ENCODE results near the gene SMIM31.

The SMIM31 gene

DNA sequence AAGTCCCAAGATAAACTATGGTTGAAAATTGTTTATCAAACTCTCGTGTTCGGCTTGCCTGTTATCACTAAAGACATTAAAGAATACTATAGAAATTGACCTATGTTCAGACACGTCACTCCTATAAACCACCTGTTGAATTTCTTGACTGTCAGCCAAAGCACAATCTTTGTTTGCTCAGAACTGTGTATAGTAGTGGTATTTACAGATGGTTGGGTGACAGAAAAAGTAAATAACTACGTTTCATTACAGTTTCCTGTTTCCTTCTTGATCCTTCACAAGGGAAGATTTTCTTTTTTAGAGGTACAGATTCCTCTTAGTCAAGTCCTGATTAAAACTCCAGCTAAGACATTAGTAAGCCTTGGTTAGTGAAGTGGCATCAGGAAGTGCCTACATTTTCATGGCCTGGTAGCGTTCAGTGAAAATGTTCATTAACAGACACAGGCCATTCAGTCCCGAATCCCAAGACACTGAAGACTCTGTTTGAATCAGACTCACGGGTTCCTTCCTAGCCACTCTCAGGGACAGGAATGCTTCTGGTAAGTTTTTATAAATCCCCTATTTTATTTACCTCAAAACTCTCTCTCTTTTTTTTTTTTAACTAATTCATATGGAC, at the start of gene SMIM31:
Gene SMIM31 (plus strand): TSS at position 259 of the 616 bp plus-strand sequence. CDS start 16,313 bp downstream, outside the sequence.
- no peak for DNase-seq

DNA sequence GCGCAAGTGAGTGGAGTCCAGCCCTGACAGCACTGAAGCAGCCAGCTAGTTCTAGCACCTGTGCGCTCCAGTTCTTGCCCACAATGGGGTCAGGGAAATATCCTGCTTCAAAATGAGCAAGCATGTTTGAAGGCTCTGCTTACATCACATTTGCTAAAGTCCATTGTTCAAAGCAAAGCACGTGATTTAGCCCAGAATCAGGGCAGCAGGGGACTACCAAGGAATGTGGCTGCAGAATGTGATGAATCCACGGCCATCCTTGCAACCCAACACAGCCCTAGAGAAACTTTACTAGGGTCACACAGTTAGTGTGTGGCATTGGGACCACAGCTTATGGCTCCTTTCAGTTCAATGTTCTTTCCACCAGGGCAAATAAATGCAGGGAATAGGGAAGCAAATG, 47.3 kb upstream of the SMIM31 start:
- no peak for DNase-seq

DNA sequence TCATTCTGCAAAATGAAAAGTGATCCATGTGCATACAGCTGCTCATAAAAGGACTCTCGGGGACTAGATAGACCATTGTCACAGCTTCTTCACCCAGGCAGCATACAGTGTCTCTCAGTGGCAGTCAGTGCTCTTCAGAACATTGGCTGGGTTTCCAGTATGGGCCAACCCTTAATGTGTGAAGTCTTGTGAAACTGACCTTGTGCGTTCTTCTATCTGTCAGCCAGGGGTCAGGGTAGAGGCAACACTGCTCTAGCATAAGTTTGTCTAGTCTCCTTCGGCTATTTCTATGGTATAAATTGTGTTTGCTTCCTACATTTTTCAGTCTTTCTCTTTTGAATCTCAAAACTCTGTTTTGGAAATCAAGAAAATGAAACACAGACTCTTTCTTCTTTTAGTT, 37.0 kb upstream of the SMIM31 start:
- no peak for DNase-seq

DNA sequence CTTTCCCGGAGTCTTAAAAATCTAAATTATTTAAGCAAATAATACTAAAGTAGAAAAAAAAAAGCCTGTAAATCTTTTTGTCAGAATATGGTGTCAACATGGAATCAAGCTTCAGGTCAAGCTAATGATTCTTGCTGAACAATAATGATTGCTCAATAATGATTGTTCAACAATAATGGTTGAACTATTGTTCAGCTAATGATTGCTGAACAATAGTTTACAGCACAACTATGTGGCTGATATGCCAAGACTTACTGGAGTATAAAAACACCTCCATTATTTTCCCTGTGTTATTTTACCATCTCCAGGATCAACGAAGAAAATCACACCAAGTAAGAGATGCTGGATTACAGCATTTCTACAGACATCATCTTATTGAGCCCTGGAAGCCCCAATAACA, 35.1 kb upstream of the SMIM31 start:
- DNase-seq = no peak

DNA sequence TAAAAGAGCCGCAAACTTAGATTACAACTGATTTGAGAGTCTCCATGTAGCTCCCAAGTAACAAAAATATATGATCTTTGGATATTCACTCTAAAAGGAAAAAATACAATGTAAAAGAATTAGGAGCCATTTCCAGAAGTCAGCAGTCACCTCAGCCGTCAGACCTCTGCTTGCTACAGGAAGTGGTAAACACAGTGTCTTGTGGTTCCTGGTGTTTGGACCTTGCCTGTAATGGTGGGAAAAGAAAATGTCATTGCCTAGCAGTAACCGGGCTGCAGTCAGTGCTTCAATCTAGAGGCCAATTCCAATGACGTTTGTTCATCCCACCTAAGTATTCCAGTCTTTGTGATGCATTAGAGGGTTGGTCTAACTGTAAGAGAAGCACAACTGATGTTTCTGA, 28.9 kb upstream of the SMIM31 start:
- DNase-seq = no peak

DNA sequence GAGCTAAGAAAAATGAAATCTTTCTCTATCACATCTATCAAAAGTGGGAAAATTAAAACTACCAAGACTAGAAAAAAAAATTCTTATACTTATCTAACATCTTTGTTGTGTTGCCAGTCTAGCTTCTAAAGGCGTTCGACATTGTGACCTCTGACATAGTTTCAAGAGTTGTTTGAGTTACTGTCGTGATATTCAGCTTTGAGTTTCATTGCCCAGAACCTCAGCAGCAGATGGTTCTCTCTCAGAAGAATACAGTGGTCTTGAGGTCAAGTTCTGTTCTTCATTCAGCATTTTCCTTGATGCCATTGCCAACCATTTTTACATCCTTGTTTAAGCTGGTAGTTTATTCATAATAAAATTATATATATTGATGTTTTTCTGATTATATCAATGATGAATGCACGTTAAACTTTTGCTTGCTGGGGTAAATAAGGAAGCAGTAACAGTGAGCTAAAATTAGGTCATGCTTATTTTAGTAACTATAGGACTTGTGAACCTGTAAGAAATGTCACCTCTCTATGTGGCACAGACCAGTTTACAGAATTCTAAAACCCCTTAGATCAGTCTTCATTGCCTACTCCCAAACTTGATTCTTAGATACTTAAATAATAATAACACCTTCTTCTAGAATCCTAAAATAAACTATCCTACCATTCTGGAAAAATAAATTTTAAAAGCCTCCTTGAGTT, 23.1 kb upstream of the SMIM31 start:
- no peak for DNase-seq

DNA sequence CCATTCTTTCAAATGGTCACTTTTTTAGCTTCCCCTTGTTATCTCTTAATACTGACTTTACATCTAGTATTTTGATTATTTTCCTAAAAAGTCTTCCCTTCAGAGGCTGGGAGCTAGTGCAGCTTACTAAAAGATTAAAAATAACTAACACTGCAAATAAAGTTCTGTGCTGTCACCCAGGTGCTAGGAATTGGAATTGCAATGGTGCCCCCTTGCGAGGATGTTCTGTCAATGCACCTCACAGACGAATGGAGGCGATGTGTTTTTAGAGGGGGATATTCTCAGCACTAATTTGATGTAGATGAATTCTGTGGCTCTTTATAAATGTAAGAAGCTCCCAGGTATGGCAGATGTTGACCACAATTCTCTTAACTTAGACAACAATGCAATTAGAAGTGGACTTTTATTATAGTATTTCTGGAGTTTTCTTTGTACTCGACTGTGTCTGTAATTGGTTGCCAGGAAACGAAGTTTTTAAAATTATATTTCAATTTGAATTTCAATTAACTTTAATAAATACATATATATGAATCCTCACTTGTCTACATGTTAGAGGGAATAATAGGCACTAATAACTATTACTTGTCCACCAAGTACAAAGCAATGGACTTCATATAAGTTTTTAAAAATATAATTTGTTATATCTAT, 22.0 kb upstream of the SMIM31 start:
- DNase-seq = peak; percentile 46

DNA sequence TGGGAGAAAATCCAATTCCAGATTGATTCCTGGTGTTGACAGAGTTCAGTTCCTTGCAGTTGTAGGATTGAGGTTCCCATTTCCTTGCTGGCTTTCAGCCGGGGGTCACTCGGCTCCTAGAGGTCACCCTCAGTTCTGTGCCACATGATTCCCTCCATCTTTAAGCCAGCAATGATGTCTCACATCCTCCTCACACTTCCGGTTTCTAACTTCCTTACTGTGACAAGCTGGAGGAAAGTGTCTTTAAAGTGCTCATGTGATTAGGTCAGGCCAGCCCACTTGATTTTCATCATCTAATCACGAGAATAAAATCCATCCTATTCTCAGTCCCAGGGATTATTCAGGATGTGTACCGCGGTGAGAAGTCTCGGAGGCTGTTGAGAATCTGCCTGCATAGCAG, 19.4 kb upstream of the SMIM31 start:
- DNase-seq = no peak

DNA sequence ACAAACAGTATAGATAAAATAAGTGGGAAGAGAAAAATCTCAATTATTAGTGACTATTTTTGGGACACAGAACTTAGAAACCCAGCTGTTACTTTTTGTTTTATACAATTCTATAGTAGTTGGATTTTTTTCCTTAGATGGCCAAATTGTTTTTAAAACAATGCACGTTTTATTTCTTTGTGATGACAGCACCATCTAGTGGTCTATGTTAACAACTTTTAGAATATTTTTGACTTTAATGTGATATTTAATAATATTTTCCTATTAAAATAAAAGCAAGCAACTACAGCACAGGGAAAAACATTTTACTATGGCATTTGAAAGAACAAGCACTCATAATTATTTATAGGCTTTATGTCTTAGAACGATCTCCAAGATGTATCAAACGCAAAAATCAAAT, 5.6 kb upstream of the SMIM31 start:
- DNase-seq = no peak

DNA sequence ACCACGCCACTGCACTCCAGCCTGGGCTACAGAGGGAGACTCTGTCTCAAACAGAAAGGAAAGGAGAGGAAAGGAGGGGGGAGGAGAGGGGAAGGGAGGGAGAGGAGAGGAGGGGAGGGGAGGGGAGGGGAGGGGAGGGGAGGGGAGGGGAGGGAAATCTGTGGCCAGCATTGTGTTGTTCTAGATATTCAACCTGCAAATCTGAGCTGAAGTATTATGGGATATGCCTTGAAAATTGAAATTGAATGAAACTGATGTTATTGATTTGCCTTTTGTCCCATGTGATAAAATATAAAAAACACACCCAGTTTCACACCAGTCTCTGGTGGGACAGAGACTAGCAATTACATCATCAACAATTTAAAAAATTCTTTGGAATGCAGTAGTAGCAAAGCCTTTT, 1.5 kb downstream of the SMIM31 start:
- DNase-seq = no peak

DNA sequence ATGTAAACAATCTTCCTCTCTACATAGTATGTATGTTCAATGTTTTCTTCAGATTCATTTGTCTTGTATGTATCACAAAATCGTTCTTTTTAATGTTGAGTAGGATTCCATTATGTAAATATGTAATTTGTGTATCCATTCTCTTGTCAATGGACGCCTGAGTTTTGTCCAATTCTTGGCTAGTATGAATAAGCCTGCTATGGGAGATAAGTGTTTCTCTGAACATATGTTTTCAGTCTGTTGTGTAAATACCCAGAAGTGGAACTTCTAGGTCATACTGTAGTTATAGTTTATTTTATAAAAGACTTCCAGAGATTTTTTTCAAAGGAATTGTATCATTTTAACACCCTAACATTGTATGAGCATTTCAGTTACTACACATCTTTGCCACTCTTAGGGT, 2.8 kb downstream of the SMIM31 start:
- no peak for DNase-seq

DNA sequence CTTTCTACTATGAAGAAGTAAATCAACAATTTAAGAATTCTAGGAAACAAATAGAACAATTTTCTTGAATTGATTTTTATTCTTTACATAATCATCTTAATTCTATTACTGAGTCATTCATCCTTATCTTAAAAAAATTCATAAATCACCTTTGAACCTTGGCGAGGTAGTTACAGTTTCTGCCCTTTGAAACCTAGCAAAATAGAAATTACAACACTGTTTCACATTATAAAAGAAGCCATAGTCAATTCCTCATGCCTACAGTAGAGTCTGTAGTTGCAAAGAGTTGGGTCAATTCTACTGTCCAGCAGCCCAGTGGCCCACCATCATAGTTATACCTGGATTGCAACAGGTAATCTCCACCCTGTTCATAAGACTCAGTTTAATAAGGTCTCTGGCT, 7.3 kb downstream of the SMIM31 start:
- DNase-seq = no peak

DNA sequence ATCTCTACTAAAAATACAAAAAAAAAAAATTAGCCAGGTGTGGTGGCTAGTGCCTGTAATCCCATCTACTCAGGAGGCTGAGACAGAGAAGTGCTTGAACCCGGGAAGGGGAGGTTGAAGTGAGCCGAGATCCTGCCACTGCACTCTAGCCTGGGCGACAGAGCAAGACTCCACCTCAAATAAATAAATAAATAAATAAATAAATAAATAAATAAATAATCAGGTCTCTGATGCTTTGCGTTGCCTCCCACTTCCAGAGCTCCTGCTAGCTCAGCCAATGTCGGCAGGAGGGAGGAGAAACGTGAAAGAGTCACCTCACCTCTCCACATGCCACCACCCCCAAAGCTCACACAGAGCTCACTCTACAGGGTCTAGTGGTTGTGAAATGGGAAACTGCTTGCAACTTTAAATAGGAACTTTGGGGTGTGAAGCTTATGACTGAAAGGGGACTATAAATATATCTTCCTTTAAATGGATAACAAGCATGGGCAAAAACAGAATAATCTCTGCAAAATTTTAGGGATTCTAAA, 7.9 kb downstream of the SMIM31 start:
- no peak for DNase-seq

DNA sequence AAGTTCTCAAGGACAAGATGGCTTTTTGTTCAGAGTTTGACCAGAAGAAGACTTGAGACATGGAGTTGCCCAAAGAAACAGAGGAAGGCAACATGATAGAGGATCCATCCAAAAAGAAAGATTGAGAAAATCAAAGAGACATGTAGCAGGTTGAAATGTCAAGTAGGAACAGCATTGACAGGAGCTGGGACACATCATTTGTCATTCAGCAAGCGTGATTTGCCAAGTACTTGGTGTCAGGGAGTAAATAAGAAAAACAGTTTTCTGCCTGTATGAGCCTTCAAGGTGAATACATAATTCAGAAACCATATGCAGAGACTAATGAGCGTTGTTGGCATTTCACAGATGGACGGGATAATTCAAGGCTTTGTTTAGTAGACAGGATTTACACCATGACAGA, 11.2 kb downstream of the SMIM31 start:
- no peak for DNase-seq

DNA sequence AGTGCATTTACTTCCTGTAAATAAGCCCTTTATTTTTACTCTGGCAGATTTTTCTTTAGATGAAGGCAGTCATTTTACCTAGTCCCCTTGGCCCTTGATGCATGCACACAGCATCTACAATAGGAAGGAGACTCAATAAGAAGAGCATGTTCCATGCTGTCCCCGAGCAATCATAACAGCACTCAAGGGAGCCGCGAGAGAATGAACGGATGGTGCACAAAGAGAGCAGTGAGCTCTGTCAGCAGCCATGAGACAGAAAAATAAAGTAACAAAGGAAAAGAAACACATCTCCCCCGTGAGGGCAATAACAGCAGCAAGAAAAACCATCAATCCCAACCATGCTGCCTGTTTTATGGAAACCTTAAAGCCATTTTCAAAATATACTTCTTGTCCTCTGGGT, 11.9 kb downstream of the SMIM31 start:
- no peak for DNase-seq

DNA sequence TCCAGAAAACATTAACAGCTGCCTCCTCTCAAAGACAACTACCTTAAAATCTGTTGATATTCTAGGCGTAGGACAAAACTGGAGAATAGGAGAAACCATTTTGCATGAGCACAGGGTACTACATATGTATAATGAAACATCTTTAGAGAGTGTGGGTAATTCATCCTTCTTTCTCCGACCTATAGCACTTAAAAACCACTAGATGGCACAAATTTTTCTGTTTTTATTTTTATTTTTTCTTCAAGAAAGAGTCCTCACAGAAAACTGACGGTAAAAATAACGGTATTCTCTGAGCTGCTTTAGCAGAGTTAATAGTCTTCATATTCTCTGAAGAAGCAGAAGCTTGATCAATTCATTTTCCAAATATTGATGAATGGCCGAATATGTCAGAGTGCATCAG, 14.6 kb downstream of the SMIM31 start:
- no peak for DNase-seq

DNA sequence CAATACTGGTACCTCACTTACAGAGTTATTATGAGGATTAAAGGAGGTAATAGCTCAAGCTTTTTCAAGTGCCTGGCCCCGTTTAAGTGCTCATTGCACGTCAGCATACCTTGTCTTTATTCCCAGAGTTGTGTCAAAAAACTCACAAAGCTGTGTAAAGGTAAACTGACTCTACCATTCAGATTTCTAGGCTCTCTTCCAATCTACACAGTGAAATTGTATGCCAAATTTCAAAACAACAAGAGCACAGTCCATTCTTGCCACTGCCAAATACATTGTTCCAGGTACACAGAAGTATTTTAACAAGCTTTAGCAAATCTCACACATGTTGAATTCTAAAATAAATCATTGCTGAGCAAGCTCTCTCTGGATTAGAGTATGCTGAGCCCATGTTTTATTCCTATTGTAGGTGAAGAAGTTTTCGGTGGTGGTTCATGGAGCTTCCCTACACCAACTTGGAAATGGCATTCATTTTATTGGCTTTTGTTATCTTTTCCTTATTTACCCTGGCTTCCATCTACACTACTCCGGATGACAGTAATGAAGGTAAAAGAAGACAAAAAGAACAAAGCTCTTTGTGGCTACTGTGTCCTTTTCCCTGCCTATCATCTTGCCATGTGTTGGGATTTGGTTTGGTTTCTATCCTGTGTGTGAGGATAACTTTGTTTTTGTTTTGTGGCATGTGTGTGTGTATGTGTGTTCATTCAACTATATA, 16.2 kb downstream of the SMIM31 start:
- DNase-seq = no peak

DNA sequence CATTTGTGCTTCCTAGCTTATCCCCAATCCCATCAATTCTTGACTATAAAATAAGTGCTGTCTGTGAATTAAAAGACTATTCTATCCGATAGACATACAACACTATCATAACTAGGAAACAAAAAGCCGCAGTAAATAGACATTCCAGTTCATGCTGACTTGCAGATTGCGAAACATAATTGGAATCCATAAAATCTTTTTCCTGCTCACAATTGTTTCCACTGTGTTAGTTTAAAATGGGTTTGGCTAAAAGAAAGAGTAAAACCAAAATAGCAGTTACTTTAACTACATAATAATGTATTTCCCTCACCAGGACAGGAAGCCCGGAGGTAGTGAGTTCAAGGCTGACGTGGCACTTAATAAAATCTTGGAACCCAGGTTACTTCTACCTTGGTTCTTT, 17.2 kb downstream of the SMIM31 start:
- DNase-seq = no peak

DNA sequence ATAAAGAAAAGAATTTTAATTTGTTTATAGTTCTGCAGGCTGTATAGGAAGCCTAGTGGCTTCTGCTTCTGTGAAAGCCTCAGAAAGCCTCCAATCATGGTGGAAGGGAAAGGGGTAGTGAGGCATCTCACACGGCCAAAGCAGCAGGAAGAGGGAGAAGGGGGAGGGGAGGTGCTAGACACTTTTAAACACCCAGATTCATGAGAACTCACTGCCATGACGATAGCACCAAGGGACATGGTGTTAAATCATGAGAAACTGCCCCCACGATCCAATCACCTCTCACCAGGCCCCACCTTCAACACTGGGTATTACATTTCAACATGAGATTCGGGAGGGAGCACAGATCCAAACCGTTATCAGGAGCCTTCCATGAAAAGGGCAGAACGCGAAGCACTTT, 18.1 kb downstream of the SMIM31 start:
- no peak for DNase-seq

DNA sequence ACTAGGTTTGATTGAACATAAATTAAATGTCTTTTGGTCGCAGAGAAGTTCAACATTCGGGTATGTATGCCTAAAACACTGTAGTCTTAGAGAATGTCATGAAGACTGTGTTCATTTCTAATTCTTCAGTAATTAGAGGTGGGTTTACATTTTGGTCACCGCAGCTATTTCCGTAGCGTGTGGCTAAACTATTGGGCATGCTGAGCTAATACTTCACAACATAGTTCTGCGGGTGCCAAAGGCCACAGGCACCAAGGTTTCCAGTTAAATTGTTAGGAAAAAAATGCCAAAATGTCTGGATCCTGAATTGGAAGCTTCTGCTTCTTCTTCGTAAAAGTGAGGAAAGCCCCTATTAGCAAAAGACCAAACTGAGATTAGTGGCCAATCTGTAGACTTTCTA, 25.1 kb downstream of the SMIM31 start:
- DNase-seq = no peak

DNA sequence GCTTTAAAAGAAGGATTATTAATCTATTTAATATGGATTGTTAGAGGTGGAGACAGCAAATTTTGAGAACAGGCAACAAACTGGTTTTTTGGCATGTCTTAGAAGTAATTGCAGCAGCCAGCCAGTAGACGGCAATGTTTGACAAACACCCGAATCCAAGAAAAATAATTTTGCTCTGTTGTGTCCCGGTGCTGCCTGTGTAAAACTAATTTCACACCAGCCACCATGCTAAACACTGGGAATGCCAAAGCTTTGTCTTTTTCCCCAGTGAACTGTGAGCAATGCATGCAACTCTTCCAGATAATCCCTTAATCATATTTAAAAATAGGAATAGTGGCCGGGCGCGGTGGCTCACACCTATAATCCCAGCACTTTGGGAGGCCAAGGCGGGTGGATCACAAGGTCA, 25.9 kb downstream of the SMIM31 start:
- no peak for DNase-seq

DNA sequence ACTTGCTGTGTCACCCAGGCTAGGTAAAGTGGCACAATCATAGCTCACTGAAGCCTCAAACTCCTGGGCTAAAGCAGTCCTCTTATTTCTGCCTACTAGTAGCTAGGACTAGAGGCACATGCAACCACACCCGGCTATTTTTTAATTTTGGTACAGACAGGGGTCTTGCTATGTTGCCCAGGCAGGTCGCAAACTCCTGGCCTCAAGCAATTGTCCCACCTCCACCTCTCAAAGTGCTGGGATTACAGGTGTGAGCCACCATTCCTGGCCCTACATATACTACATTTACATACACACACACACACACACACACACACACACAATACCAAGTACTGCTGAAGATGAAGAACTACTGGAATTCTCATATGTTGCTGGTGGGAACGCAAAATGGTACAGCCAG, 26.9 kb downstream of the SMIM31 start:
- DNase-seq = no peak

DNA sequence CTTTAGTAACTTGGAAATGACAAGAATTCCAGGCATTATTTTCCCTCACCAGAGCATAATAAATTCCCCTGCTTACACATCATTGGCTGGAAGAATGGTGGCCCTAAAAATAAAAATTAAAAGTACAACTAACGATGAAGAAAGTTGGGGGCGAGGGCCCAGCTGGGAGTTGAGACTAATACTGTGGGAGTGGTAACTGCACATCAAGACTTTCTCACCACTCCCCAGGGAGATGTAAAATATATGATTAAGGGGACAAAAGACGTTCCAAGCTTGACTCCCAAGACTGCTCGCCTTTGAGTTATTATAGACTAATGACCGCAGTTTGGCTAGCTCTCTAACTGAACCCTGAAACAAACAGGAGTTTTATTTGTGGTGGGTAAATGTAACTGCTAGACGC, 30.0 kb downstream of the SMIM31 start:
- no peak for DNase-seq

DNA sequence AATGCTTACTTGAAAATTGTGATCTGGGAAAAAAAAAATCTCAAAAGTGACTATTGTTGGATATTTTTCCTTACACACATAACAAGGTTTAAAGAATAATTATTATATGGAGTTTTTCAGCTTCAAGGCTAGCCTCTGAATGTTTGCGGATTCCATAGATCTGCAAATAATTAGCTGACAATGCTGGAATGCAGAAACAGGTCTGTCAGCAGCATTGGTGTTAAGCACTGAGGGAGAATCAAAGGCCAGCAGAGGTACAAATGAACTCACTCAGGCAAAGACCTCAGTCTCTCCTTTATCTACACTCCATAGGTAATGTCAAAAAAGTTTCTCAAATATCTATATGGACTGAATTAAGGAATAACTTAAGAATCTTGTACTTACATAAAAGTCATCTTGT, 35.1 kb downstream of the SMIM31 start:
- no peak for DNase-seq
